MM.1S (cell line): ENCODE data around the gene PRKCB.

Source experiments
- DNase-seq: peaks from one replicate; pipeline ENCODE4 v3.0.0-alpha.2; 2015
- H2AFZ ChIP-seq: fragments of 300-600 bp; sonication (generic); 2 replicates; pipeline ENCODE4 v1.6.0; 2016; ENCODE audit warnings: antibody characterized with exemption, low read length
- H3F3A ChIP-seq: fragments of 300-600 bp; sonication (generic); 2 replicates; pipeline ENCODE4 v1.6.1; 2016; ENCODE audit warnings: mild to moderate bottlenecking, antibody characterized with exemption, low read length, moderate library complexity, mixed read lengths; ENCODE audit not compliant: insufficient read depth
- H3K27ac ChIP-seq: fragments of 300-600 bp; sonication (generic); 2 replicates; pipeline ENCODE4 v1.5.1; 2016; ENCODE audit warnings: mild to moderate bottlenecking, low read length
- H3K27me3 ChIP-seq: fragments of 300-600 bp; sonication (generic); replicated peaks from 2 replicates; pipeline ENCODE4 v1.6.0; 2016; ENCODE audit warnings: low read length; ENCODE audit not compliant: insufficient read depth
- H3K36me3 ChIP-seq: fragments of 300-600 bp; sonication (generic); replicated peaks from 2 replicates; pipeline ENCODE4 v1.6.1; 2016; ENCODE audit warnings: mild to moderate bottlenecking, low read length, mixed read lengths; ENCODE audit not compliant: insufficient read depth
- H3K4me1 ChIP-seq: fragments of 300-600 bp; sonication (generic); 2 replicates; pipeline ENCODE4 v1.6.1; 2016; ENCODE audit warnings: low read length, mixed read lengths
- H3K4me2 ChIP-seq: fragments of 300-600 bp; sonication (generic); 2 replicates; pipeline ENCODE4 v1.6.0; 2016; ENCODE audit warnings: low read depth, low read length
- H3K4me3 ChIP-seq: fragments of 300-600 bp; sonication (generic); 2 replicates; pipeline ENCODE4 v1.5.1; 2016; ENCODE audit warnings: low read length, mixed read lengths
- H3K79me2 ChIP-seq: fragments of 300-600 bp; sonication (generic); 2 replicates; pipeline ENCODE4 v1.6.1; 2016; ENCODE audit warnings: mixed run types, low read length, mixed read lengths
- H3K9ac ChIP-seq: fragments of 300-600 bp; sonication (generic); 2 replicates; pipeline ENCODE4 v1.6.1; 2016; ENCODE audit warnings: low read length, mixed read lengths
- H3K9me2 ChIP-seq: fragments of 300-600 bp; sonication (generic); replicated peaks from 2 replicates; pipeline ENCODE4 v1.6.1; 2016; ENCODE audit warnings: mild to moderate bottlenecking, low read length, mixed read lengths; ENCODE audit not compliant: insufficient read depth
- H3K9me3 ChIP-seq: fragments of 300-600 bp; sonication (generic); replicated peaks from 2 replicates; pipeline ENCODE4 v1.6.1; 2016; ENCODE audit warnings: mild to moderate bottlenecking, low read length, mixed read lengths; ENCODE audit not compliant: insufficient read depth
- H4K20me1 ChIP-seq: fragments of 300-600 bp; sonication (generic); 2 replicates; pipeline ENCODE4 v1.6.1; 2016; ENCODE audit warnings: mild to moderate bottlenecking, low read length, moderate library complexity, mixed read lengths; ENCODE audit not compliant: insufficient read depth
- EZH2 ChIP-seq: fragments of 300-600 bp; sonication (generic); optimal IDR thresholded peaks from 2 replicates; pipeline ENCODE3; 2017; ENCODE audit warnings: low read depth, mild to moderate bottlenecking, antibody characterized with exemption, low read length, mixed read lengths
- EZH2phosphoT487 ChIP-seq: fragments of 300-600 bp; sonication (generic); IDR thresholded peaks from 2 replicates; pipeline ENCODE4 v1.6.1; 2018; ENCODE audit warnings: antibody characterized with exemption, low read length
- TF ChIP-seq, protein P1 (sequence below): fragments of 300-600 bp; sonication (generic); IDR thresholded peaks from 2 replicates; pipeline ENCODE4 v1.5.1; 2016; ENCODE audit warnings: antibody characterized with exemption, low read length, mixed read lengths

The PRKCB gene

DNA sequence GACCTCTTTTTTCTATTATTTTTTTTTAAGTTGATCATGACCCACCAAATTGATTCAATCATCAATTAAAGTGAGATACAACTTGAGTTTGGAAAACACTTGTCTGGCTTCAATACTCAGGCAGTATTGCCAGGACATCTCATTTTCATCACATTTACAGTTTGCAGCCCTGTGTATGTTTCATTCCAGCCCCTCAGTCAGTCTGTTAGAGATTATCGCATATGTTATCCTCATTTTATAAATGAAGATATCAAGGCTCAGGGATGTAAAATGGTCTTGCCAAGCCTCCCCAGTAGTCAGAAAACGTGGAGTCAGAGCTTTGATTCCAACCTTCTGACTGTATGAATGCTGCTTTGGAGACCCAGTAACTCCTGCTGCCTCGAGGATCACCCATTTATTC is 333.1 kb downstream of the PRKCB start:
- no peaks in the 10 kb centered on the region for H3K27me3 ChIP-seq
- H3K9me2 ChIP-seq: no peaks in the 10 kb centered on the region
- H3K9ac ChIP-seq: no peak overlapping the region
- no peaks in the 10 kb centered on the region for H3K36me3 ChIP-seq
- no peak overlapping the region for H3K4me2 ChIP-seq
- H2AFZ ChIP-seq: no peak overlapping the region
- TF ChIP-seq EZH2 (no peak), EZH2phosphoT487 (no peak)
- TF ChIP-seq, protein P1, sequence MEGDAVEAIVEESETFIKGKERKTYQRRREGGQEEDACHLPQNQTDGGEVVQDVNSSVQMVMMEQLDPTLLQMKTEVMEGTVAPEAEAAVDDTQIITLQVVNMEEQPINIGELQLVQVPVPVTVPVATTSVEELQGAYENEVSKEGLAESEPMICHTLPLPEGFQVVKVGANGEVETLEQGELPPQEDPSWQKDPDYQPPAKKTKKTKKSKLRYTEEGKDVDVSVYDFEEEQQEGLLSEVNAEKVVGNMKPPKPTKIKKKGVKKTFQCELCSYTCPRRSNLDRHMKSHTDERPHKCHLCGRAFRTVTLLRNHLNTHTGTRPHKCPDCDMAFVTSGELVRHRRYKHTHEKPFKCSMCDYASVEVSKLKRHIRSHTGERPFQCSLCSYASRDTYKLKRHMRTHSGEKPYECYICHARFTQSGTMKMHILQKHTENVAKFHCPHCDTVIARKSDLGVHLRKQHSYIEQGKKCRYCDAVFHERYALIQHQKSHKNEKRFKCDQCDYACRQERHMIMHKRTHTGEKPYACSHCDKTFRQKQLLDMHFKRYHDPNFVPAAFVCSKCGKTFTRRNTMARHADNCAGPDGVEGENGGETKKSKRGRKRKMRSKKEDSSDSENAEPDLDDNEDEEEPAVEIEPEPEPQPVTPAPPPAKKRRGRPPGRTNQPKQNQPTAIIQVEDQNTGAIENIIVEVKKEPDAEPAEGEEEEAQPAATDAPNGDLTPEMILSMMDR: no peak
- no peaks in the 10 kb centered on the region for H3K4me1 ChIP-seq
- H3F3A ChIP-seq: no peaks in the 10 kb centered on the region
- H3K9me3 ChIP-seq: no peaks in the 10 kb centered on the region
- H3K27ac ChIP-seq: no peak overlapping the region
- no peak for DNase-seq
- no peaks in the 10 kb centered on the region for H4K20me1 ChIP-seq
- no peaks in the 10 kb centered on the region for H3K79me2 ChIP-seq
- H3K4me3 ChIP-seq: no peak overlapping the region

- no peak for DNase-seq
- no peaks in the 10 kb centered on the region for H3K27me3 ChIP-seq
- no peaks in the 10 kb centered on the region for H3K9me3 ChIP-seq
Observed at GRCh38 chr16:24170407-24170806, 334.6 kb downstream of the PRKCB start.

GRCh38 chr16:24174504-24174903 is 338.7 kb downstream of the PRKCB start:
- Histone ChIP-seq H2AFZ (no peak overlapping the region), H3K27ac (no peak overlapping the region), H3K9ac (no peak overlapping the region), H3K27me3 (no peaks in the 10 kb centered on the region), H3K79me2 (no peaks in the 10 kb centered on the region), H3K4me3 (no peak overlapping the region), H4K20me1 (no peaks in the 10 kb centered on the region), H3F3A (no peaks in the 10 kb centered on the region), H3K36me3 (no peaks in the 10 kb centered on the region), H3K9me2 (no peaks in the 10 kb centered on the region), H3K9me3 (no peaks in the 10 kb centered on the region), H3K4me2 (no peak overlapping the region), H3K4me1 (no peaks in the 10 kb centered on the region)
- DNase-seq: no peak
- TF ChIP-seq, protein P1: no peak
- TF ChIP-seq EZH2phosphoT487: no peak
- TF ChIP-seq EZH2: no peak

More at GRCh38 chr16:24170407-24170806, 334.6 kb downstream of the PRKCB start:
- Histone ChIP-seq H3K4me1 (no peaks in the 10 kb centered on the region), H3F3A (no peaks in the 10 kb centered on the region), H2AFZ (no peak overlapping the region), H3K79me2 (no peaks in the 10 kb centered on the region), H3K9me2 (no peaks in the 10 kb centered on the region), H3K9ac (no peak overlapping the region), H3K36me3 (no peaks in the 10 kb centered on the region), H3K4me2 (no peak overlapping the region), H3K27ac (no peak overlapping the region), H3K4me3 (no peak overlapping the region), H4K20me1 (no peaks in the 10 kb centered on the region)
- TF ChIP-seq EZH2phosphoT487 (no peak), EZH2 (no peak)
- TF ChIP-seq, protein P1: no peak
